Keratinocyte (primary cell): ENCODE data around the gene KRTAP10-6. TPM values are rescaled to one million over a fixed set of nuclear protein-coding genes. Genes with fewer than 3 reads are reported as not detected.

Experiments used
- DNase-seq: peaks from one replicate; pipeline ENCODE4 v3.0.0-alpha.2; 2011; ENCODE audit warnings: low read depth, missing footprints, low spot score
- FAIRE-seq: peaks from 2 replicates; lab custom pipeline; 2011; peaks lifted over from hg19 to GRCh38; lab: Jason Lieb, UNC
- H2AFZ ChIP-seq: 2 replicates; pipeline ENCODE4 v1.6.0; 2012; ENCODE audit warnings: low read length, control low read depth, inconsistent platforms; ENCODE audit not compliant: control insufficient read depth
- H3K27ac ChIP-seq: 2 replicates; pipeline ENCODE4 v1.5.1; 2011; ENCODE audit warnings: low read length; ENCODE audit not compliant: control insufficient read depth, insufficient read depth
- H3K27me3 ChIP-seq: 3 replicates; pipeline ENCODE4 v1.6.0; 2011; ENCODE audit warnings: low read length; ENCODE audit not compliant: control insufficient read depth, insufficient read depth; ENCODE audit errors: extremely low read depth
- H3K36me3 ChIP-seq, 2 experiments: 2 replicates in 1 of 2; 3 replicates in 1 of 2; pipeline ENCODE4 v1.5.1; 2011; ENCODE audit warnings: low read length in 2 of 2, mild to moderate bottlenecking in 1 of 2; ENCODE audit not compliant: control insufficient read depth in 2 of 2, insufficient read depth in 2 of 2; ENCODE audit errors: extremely low read depth in 1 of 2
- H3K4me1 ChIP-seq: 3 replicates; pipeline ENCODE4 v1.5.1; 2011; ENCODE audit warnings: low read length; ENCODE audit not compliant: control insufficient read depth, insufficient read depth; ENCODE audit errors: extremely low read depth
- H3K4me2 ChIP-seq: 3 replicates; pipeline ENCODE4 v1.6.0; 2011; ENCODE audit warnings: low read depth, low read length; ENCODE audit not compliant: control insufficient read depth, insufficient read depth; ENCODE audit errors: extremely low read depth
- H3K4me3 ChIP-seq, 3 experiments: fragments of 200-600 bp in 1 of 3; sonication (generic) in 1 of 3; 2 replicates in 2 of 3; 3 replicates in 1 of 3; pipeline ENCODE4 v1.5.1; 2011 to 2016; ENCODE audit warnings: low read length in 3 of 3, mild to moderate bottlenecking in 3 of 3, control low read depth in 2 of 3, inconsistent platforms in 1 of 3, low read depth in 1 of 3, mixed read lengths in 1 of 3, mixed run types in 1 of 3, moderate library complexity in 1 of 3; ENCODE audit not compliant: control insufficient read depth in 2 of 3, insufficient read depth in 2 of 3; ENCODE audit errors: extremely low read depth in 1 of 3
- H3K79me2 ChIP-seq: 2 replicates; pipeline ENCODE4 v1.6.0; 2012; ENCODE audit warnings: low read length; ENCODE audit not compliant: control insufficient read depth, insufficient read depth
- H3K9ac ChIP-seq: 3 replicates; pipeline ENCODE4 v1.6.0; 2011; ENCODE audit warnings: low read length; ENCODE audit not compliant: control insufficient read depth, insufficient read depth; ENCODE audit errors: extremely low read depth
- H3K9me1 ChIP-seq: 3 replicates; pipeline ENCODE4 v1.6.0; 2011; ENCODE audit warnings: low read length; ENCODE audit not compliant: control insufficient read depth, insufficient read depth; ENCODE audit errors: extremely low read depth
- H3K9me3 ChIP-seq: 2 replicates; pipeline ENCODE4 v1.5.1; 2012; ENCODE audit warnings: low read depth, low read length; ENCODE audit not compliant: control insufficient read depth
- H4K20me1 ChIP-seq: 3 replicates; pipeline ENCODE4 v1.6.0; 2011; ENCODE audit warnings: low read length; ENCODE audit not compliant: control insufficient read depth, insufficient read depth; ENCODE audit errors: extremely low read depth
- EZH2 ChIP-seq: IDR thresholded peaks from one replicate; pipeline ENCODE4 v1.6.1; 2012; ENCODE audit warnings: inconsistent platforms, mild to moderate bottlenecking, low read length, moderate library complexity
- dilution Hi-C: fragments of 300-500 bp; cut with MboI; formaldehyde crosslinking; loops from one replicate; pipeline ENCODE4 v1.7.0; 2020; ENCODE audit warnings: low sequenced_read_pairs; ENCODE audit not compliant: extremely low pct_ligation_motif_present
- polyA plus RNA-seq, 5 experiments: library from polyadenylated mRNA; depleted of rRNA in 3 of 5; stranded (reverse) in 3 of 5; stranded (forward) in 1 of 5; unstranded in 1 of 5; fragments of >200 nt; gene quantifications; 1 replicate in 1 of 5; 2 replicates in 3 of 5; 3 replicates in 1 of 5; pipeline versions ENCODE4 v1.2.1 to v1.2.3, GENCODE V29; 2011 to 2012; ENCODE audit warnings: missing spikeins in 2 of 5, low read depth in 1 of 5, low replicate concordance in 1 of 5
- TF ChIP-seq, protein P1 (sequence below), 3 experiments: IDR thresholded peaks in 1 of 3; conservative IDR thresholded peaks in 1 of 3; optimal IDR thresholded peaks in 1 of 3; 2 replicates in 2 of 3; 3 replicates in 1 of 3; pipeline versions ENCODE3 to v1.5.1; 2011; ENCODE audit warnings: low read length in 3 of 3, mild to moderate bottlenecking in 3 of 3, moderate library complexity in 2 of 3, control low read depth in 1 of 3, inconsistent platforms in 1 of 3; ENCODE audit not compliant: insufficient read depth in 2 of 3; ENCODE audit errors: extremely low read depth in 1 of 3

The KRTAP10-6 gene
- polyA plus RNA-seq, 1 donor (not counting 4 experiments of a cell fraction or from before 2014, with no cell fraction given): not detected

DNA sequence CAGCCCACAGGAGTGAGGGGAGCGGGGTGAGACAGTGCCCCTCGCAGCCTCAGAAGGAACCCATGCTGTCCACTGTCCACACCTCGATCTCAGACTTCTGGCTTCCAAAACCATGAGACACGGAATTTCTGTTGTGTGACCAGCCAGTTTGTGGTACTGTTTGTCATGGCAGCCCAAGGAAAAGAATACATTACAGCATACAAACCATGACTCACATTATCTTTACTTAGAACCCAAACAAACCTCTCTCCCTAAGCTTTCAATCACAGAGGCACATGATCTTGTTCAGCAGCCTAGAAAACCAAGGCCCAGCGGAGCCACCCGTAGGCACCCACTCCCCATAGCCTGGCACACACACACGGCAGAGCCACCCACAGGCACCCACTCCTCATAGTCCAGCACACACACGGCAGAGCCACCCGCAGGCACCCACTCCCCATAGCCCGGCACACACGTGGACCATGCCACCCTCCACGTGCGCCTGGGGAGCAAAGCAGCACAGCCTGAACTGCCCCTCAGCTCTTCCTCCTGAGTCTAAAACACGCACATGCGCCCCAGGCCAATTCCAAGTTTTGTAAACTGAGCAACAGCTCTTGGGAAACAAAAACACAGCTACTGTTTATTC lies 19.2 kb downstream of the KRTAP10-6 start:
- FAIRE-seq: no peak
- no peaks in the 10 kb centered on the region for H3K36me3 ChIP-seq
- H3K4me3 ChIP-seq: no peak overlapping the region
- no peaks in the 10 kb centered on the region for H3K4me1 ChIP-seq
- dilution Hi-C loops: no loop called here
- H2AFZ ChIP-seq: no peak overlapping the region
- DNase-seq: no peak
- TF ChIP-seq, protein P1, sequence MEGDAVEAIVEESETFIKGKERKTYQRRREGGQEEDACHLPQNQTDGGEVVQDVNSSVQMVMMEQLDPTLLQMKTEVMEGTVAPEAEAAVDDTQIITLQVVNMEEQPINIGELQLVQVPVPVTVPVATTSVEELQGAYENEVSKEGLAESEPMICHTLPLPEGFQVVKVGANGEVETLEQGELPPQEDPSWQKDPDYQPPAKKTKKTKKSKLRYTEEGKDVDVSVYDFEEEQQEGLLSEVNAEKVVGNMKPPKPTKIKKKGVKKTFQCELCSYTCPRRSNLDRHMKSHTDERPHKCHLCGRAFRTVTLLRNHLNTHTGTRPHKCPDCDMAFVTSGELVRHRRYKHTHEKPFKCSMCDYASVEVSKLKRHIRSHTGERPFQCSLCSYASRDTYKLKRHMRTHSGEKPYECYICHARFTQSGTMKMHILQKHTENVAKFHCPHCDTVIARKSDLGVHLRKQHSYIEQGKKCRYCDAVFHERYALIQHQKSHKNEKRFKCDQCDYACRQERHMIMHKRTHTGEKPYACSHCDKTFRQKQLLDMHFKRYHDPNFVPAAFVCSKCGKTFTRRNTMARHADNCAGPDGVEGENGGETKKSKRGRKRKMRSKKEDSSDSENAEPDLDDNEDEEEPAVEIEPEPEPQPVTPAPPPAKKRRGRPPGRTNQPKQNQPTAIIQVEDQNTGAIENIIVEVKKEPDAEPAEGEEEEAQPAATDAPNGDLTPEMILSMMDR (optimal IDR thresholded peaks at IDR 0.05 in 1 of 3, IDR thresholded peaks at IDR 0.05 in 1 of 3, conservative IDR thresholded peaks at IDR 0.05 in 1 of 3; ENCODE audit: extremely low read depth in 1 of 3, insufficient read depth in 2 of 3, low read length in 3 of 3): no peak
- no peak for TF ChIP-seq EZH2
- no peaks in the 10 kb centered on the region for H3K9me1 ChIP-seq
- no peaks in the 10 kb centered on the region for H3K9me3 ChIP-seq
- H3K4me2 ChIP-seq: no peak overlapping the region
- H3K79me2 ChIP-seq: no peaks in the 10 kb centered on the region
- H3K27ac ChIP-seq: no peak overlapping the region
- no peak overlapping the region for H3K9ac ChIP-seq
- H4K20me1 ChIP-seq: no peaks in the 10 kb centered on the region
- H3K27me3 ChIP-seq: no peaks in the 10 kb centered on the region

DNA sequence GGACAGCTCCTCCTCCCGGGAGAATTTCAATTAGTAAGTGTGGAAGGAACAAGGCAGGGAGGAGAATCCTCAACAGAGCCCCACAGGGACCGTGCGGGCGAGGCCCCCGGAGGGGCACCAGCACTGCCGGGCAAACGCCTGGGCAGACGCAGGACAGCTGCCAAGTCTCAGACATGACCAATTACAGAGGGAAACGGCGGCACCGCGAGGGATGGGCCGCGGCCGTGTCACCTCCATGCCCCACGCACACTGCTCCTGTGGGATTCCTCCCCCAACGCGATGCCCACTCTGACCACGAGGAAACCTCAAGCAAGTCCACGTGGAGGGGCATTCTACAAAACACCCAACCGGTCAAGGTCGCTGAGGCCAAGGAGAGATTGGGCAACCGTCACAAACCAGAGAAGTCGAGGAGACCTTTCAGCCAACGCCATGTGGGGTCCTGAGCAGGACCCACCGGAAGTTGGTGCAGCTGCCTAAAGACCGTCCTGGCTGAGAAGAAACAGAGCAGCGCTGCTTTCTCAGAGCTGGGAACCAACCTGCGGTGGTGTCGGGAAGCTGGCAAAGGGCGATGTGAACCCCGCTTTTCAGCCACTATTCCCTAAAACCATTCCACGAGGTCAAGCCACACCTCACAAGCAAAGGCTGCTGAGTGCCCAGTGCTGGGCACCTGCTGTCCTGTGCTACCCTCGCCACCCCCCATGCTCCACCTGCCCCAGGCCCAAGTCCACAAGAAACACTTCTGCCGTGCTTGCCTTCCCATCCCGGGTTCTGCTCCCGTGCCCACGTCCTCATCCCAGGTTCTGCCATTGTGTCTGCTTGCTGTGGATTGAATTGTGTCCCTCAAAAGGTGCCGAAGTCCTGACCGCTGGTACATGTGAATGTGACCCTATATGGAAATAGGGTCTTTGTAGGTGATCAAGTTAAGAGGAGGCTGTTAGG lies 20.2 kb downstream of the KRTAP10-6 start:
- no peak for DNase-seq
- Histone ChIP-seq H3K36me3 (no peaks in the 10 kb centered on the region), H3K9me3 (no peaks in the 10 kb centered on the region), H3K27me3 (no peaks in the 10 kb centered on the region), H2AFZ (no peak overlapping the region), H3K4me3 (no peak overlapping the region), H3K4me1 (no peaks in the 10 kb centered on the region), H4K20me1 (no peaks in the 10 kb centered on the region), H3K4me2 (no peak overlapping the region), H3K9me1 (no peaks in the 10 kb centered on the region), H3K9ac (no peak overlapping the region), H3K27ac (no peak overlapping the region), H3K79me2 (no peaks in the 10 kb centered on the region)
- TF ChIP-seq EZH2: no peak
- TF ChIP-seq, protein P1 (optimal IDR thresholded peaks at IDR 0.05 in 1 of 3, IDR thresholded peaks at IDR 0.05 in 1 of 3, conservative IDR thresholded peaks at IDR 0.05 in 1 of 3; ENCODE audit: extremely low read depth in 1 of 3, insufficient read depth in 2 of 3, low read length in 3 of 3): no peak
- FAIRE-seq: no peak
- dilution Hi-C loops: no loop called here
